ENCODE data around the gene NACC2.

DNA sequence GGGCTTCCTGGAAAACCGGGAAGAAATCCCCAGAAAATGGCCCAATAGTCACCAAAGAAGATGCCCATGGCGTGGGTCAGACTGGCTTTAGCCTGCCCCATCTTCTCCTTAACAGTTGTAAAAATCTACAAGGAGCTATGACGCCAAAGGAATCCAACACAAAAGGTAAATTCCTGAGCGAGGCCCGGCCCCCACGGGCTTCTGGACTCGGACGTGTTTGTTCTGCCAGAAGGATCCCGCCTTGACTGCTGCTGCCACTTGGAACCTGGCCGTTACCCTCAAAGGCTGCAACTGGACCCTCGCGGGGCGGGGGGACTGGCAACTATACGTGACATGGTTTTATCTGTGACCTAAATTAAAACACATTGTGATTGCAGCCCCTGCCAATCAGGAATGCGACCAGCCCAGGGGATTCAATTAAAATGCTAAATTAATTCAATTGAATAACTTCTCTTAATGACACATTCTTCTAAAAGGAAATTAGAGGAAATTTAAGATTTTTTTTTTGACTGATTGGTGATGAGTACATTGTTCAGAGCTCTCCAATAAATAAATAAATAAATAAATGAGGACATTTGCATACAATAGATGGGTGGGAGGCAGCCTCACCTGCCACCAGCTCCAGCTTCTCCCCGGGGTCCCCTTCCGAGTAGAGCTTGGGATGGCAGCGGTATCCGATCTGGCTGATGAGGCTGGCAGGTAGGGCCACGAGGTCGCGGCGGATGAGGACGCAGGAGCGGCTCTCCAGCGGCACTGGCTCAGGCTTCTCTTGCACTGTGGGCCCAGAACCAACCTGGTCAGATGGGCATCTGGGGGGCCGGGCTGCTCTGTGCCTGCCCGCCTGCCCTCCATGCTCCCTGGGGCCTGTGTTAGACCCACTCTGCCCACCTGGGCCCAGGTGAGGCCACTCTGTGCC lies 79.2 kb downstream of the NACC2 start:
- no peak for TF ChIP-seq ZNF121 (CRISPR knock-in tag; conservative IDR thresholded peaks at IDR 0.05)
- no peak for TF ChIP-seq POLR2A (conservative IDR thresholded peaks at IDR 0.05)
- TF ChIP-seq ZNF766 (CRISPR knock-in tag; conservative IDR thresholded peaks at IDR 0.05): no peak
- no peak for TF ChIP-seq AFF4 (CRISPR knock-in tag; IDR thresholded peaks at IDR 0.05)
- no peak for TF ChIP-seq NUFIP1 (IDR thresholded peaks at IDR 0.05; ENCODE audit: partially characterized antibody)
- no peak for TF ChIP-seq NONO (IDR thresholded peaks at IDR 0.05; ENCODE audit: low read depth in 2 of 2, low read length in 1 of 2)
- TF ChIP-seq, protein P1, sequence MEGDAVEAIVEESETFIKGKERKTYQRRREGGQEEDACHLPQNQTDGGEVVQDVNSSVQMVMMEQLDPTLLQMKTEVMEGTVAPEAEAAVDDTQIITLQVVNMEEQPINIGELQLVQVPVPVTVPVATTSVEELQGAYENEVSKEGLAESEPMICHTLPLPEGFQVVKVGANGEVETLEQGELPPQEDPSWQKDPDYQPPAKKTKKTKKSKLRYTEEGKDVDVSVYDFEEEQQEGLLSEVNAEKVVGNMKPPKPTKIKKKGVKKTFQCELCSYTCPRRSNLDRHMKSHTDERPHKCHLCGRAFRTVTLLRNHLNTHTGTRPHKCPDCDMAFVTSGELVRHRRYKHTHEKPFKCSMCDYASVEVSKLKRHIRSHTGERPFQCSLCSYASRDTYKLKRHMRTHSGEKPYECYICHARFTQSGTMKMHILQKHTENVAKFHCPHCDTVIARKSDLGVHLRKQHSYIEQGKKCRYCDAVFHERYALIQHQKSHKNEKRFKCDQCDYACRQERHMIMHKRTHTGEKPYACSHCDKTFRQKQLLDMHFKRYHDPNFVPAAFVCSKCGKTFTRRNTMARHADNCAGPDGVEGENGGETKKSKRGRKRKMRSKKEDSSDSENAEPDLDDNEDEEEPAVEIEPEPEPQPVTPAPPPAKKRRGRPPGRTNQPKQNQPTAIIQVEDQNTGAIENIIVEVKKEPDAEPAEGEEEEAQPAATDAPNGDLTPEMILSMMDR (IDR thresholded peaks at IDR 0.05 in 2 of 3, conservative IDR thresholded peaks at IDR 0.05 in 1 of 3; ENCODE audit: insufficient read depth in 2 of 3, low read depth in 1 of 3, low read length in 3 of 3): no peak
- no peak for TF ChIP-seq GTF2F1 (IDR thresholded peaks at IDR 0.05; ENCODE audit: low read depth, low read length)
- no peak for TF ChIP-seq JUND (IDR thresholded peaks at IDR 0.05; ENCODE audit: borderline replicate concordance, low read depth, low read length)
- TF ChIP-seq JUND (tag; IDR thresholded peaks at IDR 0.05; ENCODE audit: borderline replicate concordance, low read depth, low read length): no peak
- TF ChIP-seq ZNF23 (CRISPR knock-in tag; IDR thresholded peaks at IDR 0.05): no peak
- TF ChIP-seq, protein P2, sequence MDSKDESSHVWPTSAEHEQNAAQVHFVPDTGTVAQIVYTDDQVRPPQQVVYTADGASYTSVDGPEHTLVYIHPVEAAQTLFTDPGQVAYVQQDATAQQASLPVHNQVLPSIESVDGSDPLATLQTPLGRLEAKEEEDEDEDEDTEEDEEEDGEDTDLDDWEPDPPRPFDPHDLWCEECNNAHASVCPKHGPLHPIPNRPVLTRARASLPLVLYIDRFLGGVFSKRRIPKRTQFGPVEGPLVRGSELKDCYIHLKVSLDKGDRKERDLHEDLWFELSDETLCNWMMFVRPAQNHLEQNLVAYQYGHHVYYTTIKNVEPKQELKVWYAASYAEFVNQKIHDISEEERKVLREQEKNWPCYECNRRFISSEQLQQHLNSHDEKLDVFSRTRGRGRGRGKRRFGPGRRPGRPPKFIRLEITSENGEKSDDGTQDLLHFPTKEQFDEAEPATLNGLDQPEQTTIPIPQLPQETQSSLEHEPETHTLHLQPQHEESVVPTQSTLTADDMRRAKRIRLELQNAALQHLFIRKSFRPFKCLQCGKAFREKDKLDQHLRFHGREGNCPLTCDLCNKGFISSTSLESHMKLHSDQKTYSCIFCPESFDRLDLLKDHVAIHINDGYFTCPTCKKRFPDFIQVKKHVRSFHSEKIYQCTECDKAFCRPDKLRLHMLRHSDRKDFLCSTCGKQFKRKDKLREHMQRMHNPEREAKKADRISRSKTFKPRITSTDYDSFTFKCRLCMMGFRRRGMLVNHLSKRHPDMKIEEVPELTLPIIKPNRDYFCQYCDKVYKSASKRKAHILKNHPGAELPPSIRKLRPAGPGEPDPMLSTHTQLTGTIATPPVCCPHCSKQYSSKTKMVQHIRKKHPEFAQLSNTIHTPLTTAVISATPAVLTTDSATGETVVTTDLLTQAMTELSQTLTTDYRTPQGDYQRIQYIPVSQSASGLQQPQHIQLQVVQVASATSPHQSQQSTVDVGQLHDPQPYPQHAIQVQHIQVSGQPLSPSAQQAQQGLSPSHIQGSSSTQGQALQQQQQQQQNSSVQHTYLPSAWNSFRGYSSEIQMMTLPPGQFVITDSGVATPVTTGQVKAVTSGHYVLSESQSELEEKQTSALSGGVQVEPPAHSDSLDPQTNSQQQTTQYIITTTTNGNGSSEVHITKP (IDR thresholded peaks at IDR 0.05; ENCODE audit: partially characterized antibody): no peak
- no peak for TF ChIP-seq E2F6 (IDR thresholded peaks at IDR 0.05; ENCODE audit: borderline replicate concordance in 1 of 2, extremely low read depth in 1 of 2, insufficient read depth in 1 of 2, insufficient read length in 1 of 2, low read depth in 1 of 2, low read length in 1 of 2, poor library complexity in 1 of 2, severe bottlenecking in 1 of 2)
- TF ChIP-seq EZH2 (IDR thresholded peaks at IDR 0.05; ENCODE audit: borderline replicate concordance, low read depth, low read length): no peak
- no peak for TF ChIP-seq POLR2AphosphoS5 (IDR thresholded peaks at IDR 0.05; ENCODE audit: control insufficient read depth, insufficient read depth, low read depth, low read length)

Measured in K562 (cell line).